ENCODE measurements around the gene SHISA8. TPM values are rescaled to one million over a fixed set of nuclear protein-coding genes. Genes with fewer than 3 reads are reported as not detected.

Gene SHISA8
- total RNA-seq, 1 donor from 2014 or later = not detected

- Histone ChIP-seq H3K27me3 (no peaks in the 10 kb centered on the region), H3K4me3 (no peak overlapping the region), H3K36me3 (no peaks in the 10 kb centered on the region), H3K27ac (no peak overlapping the region), H3K4me1 (peaks cover 0 to 4% of the 10 kb centered on the region in 2 donors), H3K9me3 (no peaks in the 10 kb centered on the region)
- intact Hi-C loops (cut with DNase I) = no loop called here
- no peak for DNase-seq (ENCODE audit: low spot score in 2 of 2)
- TF ChIP-seq CTCF (IDR thresholded peaks at IDR 0.05) = no peak
These were observed 22.0 kb upstream of the SHISA8 start for GRCh38 chr22:41936894-41937169.

DNA sequence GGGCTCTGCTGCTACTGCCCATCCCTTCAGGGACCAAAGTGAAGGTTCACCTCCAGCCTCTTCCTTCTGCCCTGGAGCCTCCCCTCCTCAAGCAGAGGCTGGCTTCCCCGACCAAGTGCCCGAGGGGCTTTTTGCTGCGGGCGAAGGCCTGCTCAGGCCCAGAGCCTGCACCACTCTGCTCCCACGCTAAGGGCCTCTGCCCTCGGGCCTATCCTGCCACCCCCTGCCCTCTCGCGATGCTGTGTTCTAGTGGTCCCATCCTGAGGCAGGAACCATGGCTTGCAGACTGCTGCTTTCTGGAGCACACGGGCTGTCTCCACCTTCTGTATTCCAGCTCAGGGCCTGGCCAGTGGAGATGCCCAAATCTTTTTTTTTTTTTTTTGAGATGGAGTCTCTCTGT lies 20.6 kb upstream of the SHISA8 start:
- H3K27ac ChIP-seq = no peak overlapping the region
- H3K9me3 ChIP-seq = no peaks in the 10 kb centered on the region
- intact Hi-C loops (cut with DNase I) = no loop called here
- H3K36me3 ChIP-seq = no peaks in the 10 kb centered on the region
- H3K27me3 ChIP-seq = no peaks in the 10 kb centered on the region
- H3K4me1 ChIP-seq = no peaks in the 10 kb centered on the region
- DNase-seq (ENCODE audit: low spot score in 2 of 2) = no peak
- no peak overlapping the region for H3K4me3 ChIP-seq
- no peak for TF ChIP-seq CTCF (IDR thresholded peaks at IDR 0.05)

DNA sequence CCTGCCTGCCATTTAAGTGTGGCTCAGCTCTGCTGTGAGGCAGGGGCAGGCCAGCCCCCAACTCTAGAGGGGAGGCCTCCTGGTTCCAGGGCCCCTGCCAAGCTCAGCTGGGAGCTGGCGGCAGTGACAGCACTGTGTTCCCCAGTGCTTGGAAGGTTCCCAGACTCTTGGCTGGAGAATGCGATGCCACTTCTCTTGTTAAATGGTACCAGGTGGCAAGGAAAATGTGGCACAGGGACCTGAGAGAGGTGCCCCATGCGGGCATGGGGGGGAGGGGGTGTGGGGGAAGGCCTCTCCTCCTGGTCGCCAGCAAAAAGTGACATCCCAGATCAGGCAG lies 20.1 kb upstream of the SHISA8 start:
- Histone ChIP-seq H3K4me1 (no peaks in the 10 kb centered on the region), H3K9me3 (no peaks in the 10 kb centered on the region), H3K27me3 (no peaks in the 10 kb centered on the region), H3K36me3 (no peaks in the 10 kb centered on the region), H3K4me3 (no peak overlapping the region), H3K27ac (no peak overlapping the region)
- intact Hi-C loops (cut with DNase I) = no loop called here
- DNase-seq (ENCODE audit: low spot score in 2 of 2) = no peak
- TF ChIP-seq CTCF (IDR thresholded peaks at IDR 0.05) = no peak

DNA sequence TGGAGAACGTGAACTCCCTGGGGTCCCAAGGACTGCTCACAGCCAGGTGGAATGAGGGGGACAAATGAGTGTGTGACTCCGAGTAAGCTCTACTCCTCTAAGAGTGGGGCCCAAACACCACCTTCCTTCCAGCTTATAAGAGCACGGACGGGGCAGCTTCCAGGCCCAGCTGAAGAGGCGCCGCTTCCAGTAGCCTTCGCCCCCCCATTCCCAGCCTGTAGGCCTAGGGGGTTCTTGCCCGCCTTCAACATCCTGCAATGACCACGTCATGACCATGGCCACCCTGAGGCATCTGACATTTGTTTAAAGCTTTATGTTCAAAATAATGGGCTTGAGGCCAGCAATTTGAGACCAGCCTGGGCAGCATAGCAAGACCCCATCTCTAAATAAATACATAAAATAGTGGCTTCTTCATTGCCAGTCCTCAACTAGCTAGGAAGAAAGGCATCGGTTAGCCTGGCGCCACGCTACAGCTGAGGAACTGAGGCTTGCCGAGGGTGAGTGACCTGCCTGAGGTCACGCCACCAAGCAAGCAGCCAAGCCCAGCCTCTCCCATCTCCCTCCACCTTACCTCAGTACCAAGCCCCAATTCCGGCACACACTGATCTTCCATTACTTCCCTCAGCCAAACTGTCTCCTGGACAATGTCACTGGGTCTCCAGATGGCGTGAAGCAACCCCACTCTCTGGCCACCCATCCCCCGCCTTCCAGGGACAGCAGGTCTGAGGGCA lies 19.6 kb upstream of the SHISA8 start:
- Histone ChIP-seq H3K4me3 (no peak overlapping the region), H3K36me3 (no peaks in the 10 kb centered on the region), H3K9me3 (no peaks in the 10 kb centered on the region), H3K27me3 (no peaks in the 10 kb centered on the region), H3K4me1 (no peaks in the 10 kb centered on the region), H3K27ac (no peak overlapping the region)
- TF ChIP-seq CTCF (IDR thresholded peaks at IDR 0.05) = no peak
- intact Hi-C loops (cut with DNase I) = no loop called here
- peak in 1 of 2 donors; percentile 56 for DNase-seq (ENCODE audit: low spot score in 2 of 2)

- intact Hi-C loops (cut with DNase I) = no loop called here
- Histone ChIP-seq H3K4me1 (no peaks in the 10 kb centered on the region), H3K27ac (no peak overlapping the region), H3K9me3 (no peaks in the 10 kb centered on the region), H3K4me3 (no peak overlapping the region), H3K27me3 (no peaks in the 10 kb centered on the region), H3K36me3 (no peaks in the 10 kb centered on the region)
- no peak for TF ChIP-seq CTCF (IDR thresholded peaks at IDR 0.05)
- no peak for DNase-seq (ENCODE audit: low spot score in 2 of 2)
These were observed 18.7 kb upstream of the SHISA8 start for GRCh38 chr22:41933411-41934177.

Data from ascending aorta (tissue), 2 donors.